Bronchial epithelial cell (primary cell): ENCODE measurements around the gene RHAG. TPM values are rescaled to one million over a fixed set of nuclear protein-coding genes. Genes with fewer than 3 reads are reported as not detected.
"Not testable (repeated sequence)": the region's sequence is repeated elsewhere in the genome, so short reads cannot be mapped to it uniquely, and the experiment has no call there.

Experiments
- DNase-seq: peaks from one replicate; pipeline ENCODE4 v3.0.0-alpha.2; 2010; ENCODE audit warnings: low read depth
- FAIRE-seq: peaks from 2 replicates; lab custom pipeline; 2011; peaks lifted over from hg19 to GRCh38; lab: Jason Lieb, UNC
- H3K27me3 ChIP-seq: 2 replicates; pipeline ENCODE4 v1.5.1; 2011; ENCODE audit warnings: low read length; ENCODE audit not compliant: control insufficient read depth, insufficient read depth
- H3K36me3 ChIP-seq: 2 replicates; pipeline ENCODE4 v1.5.1; 2011; ENCODE audit warnings: low read length; ENCODE audit not compliant: control insufficient read depth, insufficient read depth
- H3K4me3 ChIP-seq: 2 replicates; pipeline ENCODE4 v1.5.1; 2011; ENCODE audit warnings: mild to moderate bottlenecking, low read depth, low read length, control low read depth
- CTCF ChIP-seq: IDR thresholded peaks from 2 replicates; pipeline ENCODE4 v1.5.1; 2011; ENCODE audit warnings: mild to moderate bottlenecking, moderate library complexity, low read length, control low read depth, inconsistent platforms; ENCODE audit not compliant: insufficient read depth, severe bottlenecking
- total RNA-seq: library from RNA; depleted of rRNA; stranded (reverse); fragments of >200 nt; gene quantifications from 2 replicates; pipeline ENCODE4 v1.2.1, GENCODE V29; 2014

Gene RHAG
- total RNA-seq, 1 donor from 2014 or later, result not detected

- H3K4me3 ChIP-seq, result no peak overlapping the region
- no peaks in the 10 kb centered on the region for H3K36me3 ChIP-seq
- no peaks in the 10 kb centered on the region for H3K27me3 ChIP-seq
- DNase-seq, result no peak
- no peak for TF ChIP-seq CTCF
- no peak for FAIRE-seq
Measured at GRCh38 chr6:49626811-49627210, 9.8 kb downstream of the RHAG start.

GRCh38 chr6:49618257-49618656 lies 18.4 kb downstream of the RHAG start:
- FAIRE-seq, result no peak
- no peak for DNase-seq
- no peaks in the 10 kb centered on the region for H3K27me3 ChIP-seq
- H3K36me3 ChIP-seq, result no peaks in the 10 kb centered on the region
- no peak for TF ChIP-seq CTCF
- H3K4me3 ChIP-seq, result no peak overlapping the region

- not testable (repeated sequence) for DNase-seq, H3K27me3 ChIP-seq, H3K36me3 ChIP-seq, FAIRE-seq, H3K4me3 ChIP-seq
Measured at GRCh38 chr6:49614144-49614543, 22.5 kb downstream of the RHAG start.

GRCh38 chr6:49609285-49609684 lies 27.4 kb downstream of the RHAG start:
- TF ChIP-seq CTCF, result no peak
- DNase-seq, result no peak
- no peak overlapping the region for H3K4me3 ChIP-seq
- no peaks in the 10 kb centered on the region for H3K36me3 ChIP-seq
- no peak for FAIRE-seq
- no peaks in the 10 kb centered on the region for H3K27me3 ChIP-seq

- DNase-seq, H3K4me3 ChIP-seq, FAIRE-seq, H3K36me3 ChIP-seq, H3K27me3 ChIP-seq: not testable (repeated sequence)
Measured at GRCh38 chr6:49608275-49608674, 28.4 kb downstream of the RHAG start.

- no peak for TF ChIP-seq CTCF
- peak; percentile 65 for DNase-seq
- Histone ChIP-seq H3K36me3 (no peaks in the 10 kb centered on the region), H3K27me3 (no peaks in the 10 kb centered on the region), H3K4me3 (no peak overlapping the region)
- FAIRE-seq, result no peak
Measured at GRCh38 chr6:49607391-49607982, 29.2 kb downstream of the RHAG start.
